ENCODE data around the gene MRPS5. TPM values are rescaled to one million over a fixed set of nuclear protein-coding genes. Genes with fewer than 3 reads are reported as not detected.

The MRPS5 gene
- total RNA-seq, 4 donors from 2014 or later = 31.1 to 46.6 (median 39.8) TPM

GRCh38 chr2:95159690-95160449, 38.3 kb upstream of the MRPS5 start, which contains the start of gene ZNF514:
ZNF514 (minus strand) TSS chr2:95159848; CDS start chr2:95153253, 6,595 bp downstream.
- Histone ChIP-seq H3K36me3 (peaks cover 0 to 21% (median 15%) of the 10 kb centered on the region in 4 donors), H3K4me3 (peak within 1 kb of the TSS; percentile 65 to 93 (median 82)), H3K9me3 (no peaks in the 10 kb centered on the region), H3K4me1 (peaks cover 25 to 39% (median 28%) of the 10 kb centered on the region in 4 donors), H3K27me3 (no peaks in the 10 kb centered on the region), H3K27ac (replicated peaks in 1 of 4) (peak within 1 kb of the TSS; percentile 86 to 92 (median 88))
- peak; percentile 92 for DNase-seq (ENCODE audit: extremely low spot score)
- TF ChIP-seq CTCF (IDR thresholded peaks at IDR 0.05) (no peak), POLR2AphosphoS5 (IDR thresholded peaks at IDR 0.05) (peak in 1 of 2 donors; percentile 25), POLR2A (IDR thresholded peaks at IDR 0.05; ENCODE audit: low read depth) (no peak), EP300 (IDR thresholded peaks at IDR 0.05) (no peak)
- 29% methylated on average over 18 of the region's 64 CpGs for WGBS
- intact Hi-C loops (cut with DNase I) = loop anchor here (2.0 kb wide), 1 partner anchor 37 kb away; no protein-coding TSS in a partner anchor

- H3K27me3 ChIP-seq = no peaks in the 10 kb centered on the region
- H3K36me3 ChIP-seq = peaks cover 5 to 29% (median 22%) of the 10 kb centered on the region in 4 donors
- no CpG with 5 or more reads among the region's 58 CpGs for WGBS
- peak overlapping the region; percentile 81 to 92 (median 88) for H3K27ac ChIP-seq (replicated peaks in 1 of 4)
- H3K9me3 ChIP-seq = no peaks in the 10 kb centered on the region
- TF ChIP-seq POLR2A (IDR thresholded peaks at IDR 0.05; ENCODE audit: low read depth) (no peak), EP300 (IDR thresholded peaks at IDR 0.05) (no peak), POLR2AphosphoS5 (IDR thresholded peaks at IDR 0.05) (no peak), CTCF (IDR thresholded peaks at IDR 0.05) (no peak)
- peak overlapping the region; percentile 65 to 93 (median 82) for H3K4me3 ChIP-seq
- H3K4me1 ChIP-seq = peaks cover 17 to 31% (median 20%) of the 10 kb centered on the region in 4 donors
- intact Hi-C loops (cut with DNase I) = loop anchor here (2.0 kb wide), 1 partner anchor 36 kb away; no protein-coding TSS in a partner anchor
- DNase-seq (ENCODE audit: extremely low spot score) = peak; percentile 92
Measured at GRCh38 chr2:95158891-95159619, 37.4 kb upstream of the MRPS5 start.

GRCh38 chr2:95158441-95158840, 36.8 kb upstream of the MRPS5 start:
- H3K9me3 ChIP-seq = peaks cover 0 to under 1% (median 0%) of the 10 kb centered on the region in 4 donors
- TF ChIP-seq POLR2A (IDR thresholded peaks at IDR 0.05; ENCODE audit: low read depth) = no peak
- no peak for TF ChIP-seq CTCF (IDR thresholded peaks at IDR 0.05)
- no peak for TF ChIP-seq EP300 (IDR thresholded peaks at IDR 0.05)
- intact Hi-C loops (cut with DNase I) = loop anchor here (2.0 kb wide), 1 partner anchor 36 kb away; no protein-coding TSS in a partner anchor
- peak overlapping the region; percentile 81 to 92 (median 88) for H3K27ac ChIP-seq (replicated peaks in 1 of 4)
- 59% methylated on average over 8 of the region's 10 CpGs for WGBS
- H3K27me3 ChIP-seq = no peaks in the 10 kb centered on the region
- H3K4me1 ChIP-seq = peaks cover 12 to 25% (median 17%) of the 10 kb centered on the region in 4 donors
- peaks cover 5 to 33% (median 23%) of the 10 kb centered on the region in 4 donors for H3K36me3 ChIP-seq
- H3K4me3 ChIP-seq = peak overlapping the region; percentile 65 to 93 (median 82)
- no peak for DNase-seq (ENCODE audit: extremely low spot score)

- no peak for DNase-seq (ENCODE audit: extremely low spot score)
- intact Hi-C loops (cut with DNase I) = no loop called here
- Histone ChIP-seq H3K27ac (replicated peaks in 1 of 4) (no peak overlapping the region), H3K9me3 (peaks cover 14 to 83% (median 76%) of the 10 kb centered on the region in 4 donors), H3K4me1 (no peaks in the 10 kb centered on the region), H3K36me3 (peaks cover 42 to 91% (median 63%) of the 10 kb centered on the region in 4 donors), H3K27me3 (no peaks in the 10 kb centered on the region), H3K4me3 (no peak overlapping the region)
- 88% methylated on average over 6 of the region's 6 CpGs for WGBS
- no peak for TF ChIP-seq POLR2A (IDR thresholded peaks at IDR 0.05; ENCODE audit: low read depth)
- no peak for TF ChIP-seq EP300 (IDR thresholded peaks at IDR 0.05)
- TF ChIP-seq POLR2AphosphoS5 (IDR thresholded peaks at IDR 0.05) = no peak
- TF ChIP-seq CTCF (IDR thresholded peaks at IDR 0.05) = no peak
Measured at GRCh38 chr2:95149397-95149984, 27.9 kb upstream of the MRPS5 start.
